ENCODE data around the gene LRMDA. TPM values are rescaled to one million over a fixed set of nuclear protein-coding genes. Genes with fewer than 3 reads are reported as not detected.

The LRMDA gene
- polyA plus RNA-seq, 3 donors = 39.8 to 59.6 (median 56.4) TPM

DNA sequence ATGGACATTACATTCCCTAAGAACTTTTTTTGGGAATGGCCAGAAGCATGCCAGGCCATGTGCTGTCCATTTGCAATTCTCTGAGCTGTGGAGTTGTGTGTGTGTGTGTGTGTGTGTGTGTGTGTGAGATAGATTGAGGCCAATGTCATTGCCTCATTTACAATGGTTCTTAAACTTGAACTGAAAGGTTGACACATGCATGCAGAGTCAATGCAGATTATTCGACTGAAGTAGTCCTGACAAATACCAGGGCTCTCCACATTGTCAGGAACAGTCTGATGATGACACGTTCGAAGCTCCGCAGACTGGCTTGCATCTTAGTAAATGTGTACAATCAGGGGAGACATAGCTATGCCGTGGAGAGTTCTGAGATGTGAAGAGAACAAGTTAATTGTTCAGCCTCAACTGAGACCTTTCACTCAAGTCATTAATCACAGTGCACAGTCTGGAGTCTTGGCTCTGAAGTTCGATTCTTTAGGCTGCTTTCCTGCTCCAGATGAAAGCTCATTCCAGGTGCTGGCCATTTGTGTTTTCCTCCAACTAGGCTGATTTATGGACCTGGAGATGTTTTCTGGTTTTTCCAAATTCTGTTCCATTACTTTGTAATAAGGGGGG, 921.9 kb downstream of the LRMDA start:
- no peaks in the 10 kb centered on the region for H3K9me3 ChIP-seq (replicated peaks in 1 of 2; ENCODE audit: control insufficient read depth in 1 of 2, insufficient read depth in 1 of 2, low read length in 2 of 2)
- no peak overlapping the region for H3K4me3 ChIP-seq (replicated peaks in 1 of 3; ENCODE audit: low read depth in 2 of 3, low read length in 3 of 3)
- peaks cover 0 to 3% (median 0%) of the 10 kb centered on the region in 7 donors for H3K9me3 Mint-ChIP-seq
- no peak overlapping the region for H2AFZ ChIP-seq (ENCODE audit: insufficient read depth, low read depth, low read length, poor library complexity, severe bottlenecking)
- H3K4me1 Mint-ChIP-seq = no peaks in the 10 kb centered on the region
- no peaks in the 10 kb centered on the region for H3K27me3 Mint-ChIP-seq (ENCODE audit: low read depth in 3 of 3)
- H3K4me3 Mint-ChIP-seq = no peak overlapping the region
- no peaks in the 10 kb centered on the region for H3K4me1 ChIP-seq (ENCODE audit: control insufficient read depth in 1 of 2, insufficient read depth in 2 of 2, low read length in 2 of 2)
- no peak for TF ChIP-seq CTCF (IDR thresholded peaks at IDR 0.05)
- 98% methylated on average over 6 of the region's 6 CpGs for WGBS (ENCODE audit: insufficient coverage)
- no peak for DNase-seq
- H3K36me3 Mint-ChIP-seq = peaks cover 0 to 2% of the 10 kb centered on the region in 2 donors
- no peak overlapping the region for H3K27ac ChIP-seq (ENCODE audit: low read depth in 1 of 2, low read length in 2 of 2)
- intact Hi-C loops (cut with micrococcal nuclease) = no loop called here
- H3K4me2 ChIP-seq (replicated peaks; ENCODE audit: extremely low read depth, low read length, poor library complexity, severe bottlenecking) = no peak overlapping the region
- H4K20me1 ChIP-seq (ENCODE audit: insufficient read depth, low read length) = no peaks in the 10 kb centered on the region
- no peaks in the 10 kb centered on the region for H3K36me3 ChIP-seq (replicated peaks in 1 of 2; ENCODE audit: control insufficient read depth in 1 of 2, insufficient read depth in 2 of 2, low read length in 2 of 2)
- H3K27me3 ChIP-seq (ENCODE audit: control insufficient read depth in 2 of 2, insufficient read depth in 2 of 2, low read length in 2 of 2) = no peaks in the 10 kb centered on the region
- no peak overlapping the region for H3K9ac ChIP-seq (ENCODE audit: insufficient read depth, low read length, poor library complexity, severe bottlenecking)
- no peaks in the 10 kb centered on the region for H3K79me2 ChIP-seq (ENCODE audit: insufficient read depth, low read length)
- no peak overlapping the region for H3K27ac Mint-ChIP-seq

DNA sequence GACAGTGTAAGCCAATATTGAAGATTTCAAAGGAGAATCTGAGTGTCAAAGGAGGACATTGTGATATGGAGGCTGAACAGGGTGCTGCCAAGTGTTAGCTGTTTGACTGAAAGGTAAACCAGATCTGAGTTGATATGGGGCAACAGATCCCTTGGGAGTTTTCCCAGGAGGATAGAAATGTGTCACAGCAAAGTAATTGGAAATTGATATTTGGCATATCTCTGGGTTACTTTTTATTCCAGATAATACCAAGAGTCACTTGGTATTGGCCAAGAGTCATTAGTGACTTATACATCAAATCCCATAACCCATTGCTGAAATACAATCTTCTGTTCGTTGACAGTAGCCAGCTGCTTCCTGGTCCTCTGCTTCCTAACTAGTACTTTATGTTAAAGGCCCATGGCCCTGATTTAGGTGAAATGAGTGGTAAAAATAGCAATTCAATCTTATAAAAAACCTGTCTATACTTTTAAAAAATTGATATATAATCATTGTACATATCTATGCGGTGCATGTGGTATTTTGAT, 922.9 kb downstream of the LRMDA start:
- TF ChIP-seq CTCF (IDR thresholded peaks at IDR 0.05) = no peak
- no peak overlapping the region for H3K9ac ChIP-seq (ENCODE audit: insufficient read depth, low read length, poor library complexity, severe bottlenecking)
- no peaks in the 10 kb centered on the region for H3K9me3 ChIP-seq (replicated peaks in 1 of 2; ENCODE audit: control insufficient read depth in 1 of 2, insufficient read depth in 1 of 2, low read length in 2 of 2)
- no peaks in the 10 kb centered on the region for H3K36me3 ChIP-seq (replicated peaks in 1 of 2; ENCODE audit: control insufficient read depth in 1 of 2, insufficient read depth in 2 of 2, low read length in 2 of 2)
- DNase-seq = no peak
- Mint-ChIP-seq H3K4me3 (no peak overlapping the region), H3K9me3 (peaks cover 0 to 3% (median 0%) of the 10 kb centered on the region in 7 donors), H3K27me3 (ENCODE audit: low read depth in 3 of 3) (no peaks in the 10 kb centered on the region), H3K36me3 (peaks cover 0 to 4% of the 10 kb centered on the region in 2 donors), H3K27ac (no peak overlapping the region), H3K4me1 (no peaks in the 10 kb centered on the region)
- intact Hi-C loops (cut with micrococcal nuclease) = no loop called here
- H3K27ac ChIP-seq (ENCODE audit: low read depth in 1 of 2, low read length in 2 of 2) = no peak overlapping the region
- no CpG with 5 or more reads among the region's 2 CpGs for WGBS (ENCODE audit: insufficient coverage)
- no peaks in the 10 kb centered on the region for H3K27me3 ChIP-seq (ENCODE audit: control insufficient read depth in 2 of 2, insufficient read depth in 2 of 2, low read length in 2 of 2)
- H3K4me3 ChIP-seq (replicated peaks in 1 of 3; ENCODE audit: low read depth in 2 of 3, low read length in 3 of 3) = no peak overlapping the region
- H3K4me2 ChIP-seq (replicated peaks; ENCODE audit: extremely low read depth, low read length, poor library complexity, severe bottlenecking) = no peak overlapping the region
- H2AFZ ChIP-seq (ENCODE audit: insufficient read depth, low read depth, low read length, poor library complexity, severe bottlenecking) = no peak overlapping the region
- H3K4me1 ChIP-seq (ENCODE audit: control insufficient read depth in 1 of 2, insufficient read depth in 2 of 2, low read length in 2 of 2) = no peaks in the 10 kb centered on the region
- no peaks in the 10 kb centered on the region for H3K79me2 ChIP-seq (ENCODE audit: insufficient read depth, low read length)
- H4K20me1 ChIP-seq (ENCODE audit: insufficient read depth, low read length) = no peaks in the 10 kb centered on the region

Data from CD14-positive monocyte (primary cell).